ENCODE results near the gene SH3BP2. TPM values are rescaled to one million over a fixed set of nuclear protein-coding genes. Genes with fewer than 3 reads are reported as not detected.

Gene SH3BP2
- total RNA-seq, 6 donors from 2014 or later, result 59.1 to 358 (median 103) TPM

DNA sequence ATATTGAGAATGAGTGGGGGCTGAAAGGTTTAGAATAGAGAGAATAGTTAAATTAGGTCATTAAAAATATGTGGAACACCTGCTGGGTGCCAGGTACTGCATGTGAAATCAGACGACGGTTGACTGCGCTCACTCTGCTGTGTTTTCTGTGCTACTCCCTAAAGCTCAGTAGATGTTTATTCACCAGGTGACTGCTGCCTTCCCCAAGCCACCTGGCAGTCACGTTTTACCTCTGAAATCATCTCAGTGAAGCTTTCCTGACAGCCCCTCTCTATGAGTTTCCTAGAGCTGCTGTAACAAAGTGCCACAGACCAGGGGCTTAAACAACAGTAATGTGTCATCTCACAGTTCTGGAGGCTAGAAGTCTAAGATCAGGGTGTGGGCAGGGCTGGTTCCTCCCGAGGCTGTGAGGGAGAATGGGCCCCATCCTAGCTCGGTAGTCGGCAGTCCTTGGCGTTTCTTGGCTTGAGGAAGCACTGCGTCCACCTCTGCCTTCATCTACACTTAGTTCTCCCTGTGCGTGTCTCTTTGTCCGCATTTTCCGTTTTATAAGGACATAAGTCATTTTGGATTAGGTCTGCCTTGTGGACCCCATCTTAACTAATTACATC is 76.1 kb downstream of the SH3BP2 start:
- H3K27ac ChIP-seq, result peak overlapping the region; percentile 75 to 88 (median 80)
- H3K9me3 ChIP-seq, result no peaks in the 10 kb centered on the region
- TF ChIP-seq POLR2AphosphoS5 (IDR thresholded peaks at IDR 0.05) (no peak), POLR2A (IDR thresholded peaks at IDR 0.05) (no peak), EP300 (IDR thresholded peaks at IDR 0.05) (no peak), CTCF (IDR thresholded peaks at IDR 0.05) (no peak)
- peaks cover 79 to 97% (median 93%) of the 10 kb centered on the region in 4 donors for H3K4me1 ChIP-seq
- DNase-seq, result no peak
- H3K36me3 ChIP-seq, result no peaks in the 10 kb centered on the region
- ATAC-seq (ENCODE audit: low FRiP score in 2 of 2), result peak in 1 of 2 donors; percentile 28
- peak overlapping the region in 2 of 4 donors; percentile 38 to 42 for H3K4me3 ChIP-seq
- WGBS, 2 donors, result 61 to 65% methylated on average over 12 of the region's 12 CpGs
- no peaks in the 10 kb centered on the region for H3K27me3 ChIP-seq

GRCh38 chr4:2869659-2870058 is 76.8 kb downstream of the SH3BP2 start:
- WGBS, 2 donors, result 60 to 61% methylated on average over 6 of the region's 6 CpGs

DNA sequence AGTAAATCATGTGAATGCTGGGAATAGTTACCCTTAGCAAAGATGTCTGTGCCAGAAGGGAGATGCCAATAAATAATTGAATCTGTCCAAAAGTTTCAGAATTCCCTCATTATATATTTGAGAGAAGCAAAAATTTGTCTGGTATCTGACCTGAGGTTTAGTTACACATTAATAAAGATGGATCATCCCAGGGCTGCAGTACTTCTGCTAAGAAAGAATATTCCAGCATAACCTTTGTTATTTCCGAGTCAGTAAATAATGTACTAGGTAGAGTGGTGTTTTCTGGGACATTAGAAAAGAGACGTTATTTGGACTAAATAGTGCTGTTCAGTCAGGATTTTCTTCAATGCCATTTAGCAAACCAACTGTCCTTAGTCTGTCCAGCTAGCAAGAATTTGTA is 77.2 kb downstream of the SH3BP2 start:
- DNase-seq (no peak), ATAC-seq (ENCODE audit: low FRiP score in 2 of 2) (no peak)
- Histone ChIP-seq H3K27me3 (no peaks in the 10 kb centered on the region), H3K4me3 (peak overlapping the region in 1 of 4 donors; percentile 38), H3K9me3 (no peaks in the 10 kb centered on the region), H3K27ac (peak overlapping the region in 3 of 4 donors; percentile 79 to 88 (median 82)), H3K36me3 (no peaks in the 10 kb centered on the region), H3K4me1 (peaks cover 80 to 97% (median 92%) of the 10 kb centered on the region in 4 donors)
- TF ChIP-seq EP300 (IDR thresholded peaks at IDR 0.05), result no peak
- TF ChIP-seq CTCF (IDR thresholded peaks at IDR 0.05), result no peak
- no peak for TF ChIP-seq POLR2A (IDR thresholded peaks at IDR 0.05)
- TF ChIP-seq POLR2AphosphoS5 (IDR thresholded peaks at IDR 0.05), result no peak
- whole genome bisulfite sequencing, 2 donors, result 51 to 53% methylated on average over 2 of the region's 2 CpGs

More at GRCh38 chr4:2869659-2870058, 76.8 kb downstream of the SH3BP2 start:
- ATAC-seq (ENCODE audit: low FRiP score in 2 of 2) (no peak), DNase-seq (no peak)
- Histone ChIP-seq H3K9me3 (no peaks in the 10 kb centered on the region), H3K27ac (peak overlapping the region; percentile 75 to 88 (median 80)), H3K27me3 (no peaks in the 10 kb centered on the region), H3K4me1 (peaks cover 79 to 97% (median 91%) of the 10 kb centered on the region in 4 donors), H3K4me3 (peak overlapping the region in 2 of 4 donors; percentile 38 to 42), H3K36me3 (no peaks in the 10 kb centered on the region)
- no peak for TF ChIP-seq POLR2A (IDR thresholded peaks at IDR 0.05)
- no peak for TF ChIP-seq EP300 (IDR thresholded peaks at IDR 0.05)
- TF ChIP-seq CTCF (IDR thresholded peaks at IDR 0.05), result no peak
- TF ChIP-seq POLR2AphosphoS5 (IDR thresholded peaks at IDR 0.05), result no peak

- DNase-seq, result no peak
- H3K4me1 ChIP-seq, result peaks cover 67 to 89% (median 83%) of the 10 kb centered on the region in 4 donors
- H3K27ac ChIP-seq, result peak overlapping the region; percentile 2 to 88 (median 57)
- no peaks in the 10 kb centered on the region for H3K27me3 ChIP-seq
- no peak for ATAC-seq (ENCODE audit: low FRiP score in 2 of 2)
- TF ChIP-seq POLR2AphosphoS5 (IDR thresholded peaks at IDR 0.05), result no peak
- TF ChIP-seq EP300 (IDR thresholded peaks at IDR 0.05), result no peak
- no peak for TF ChIP-seq POLR2A (IDR thresholded peaks at IDR 0.05)
- TF ChIP-seq CTCF (IDR thresholded peaks at IDR 0.05), result no peak
- H3K4me3 ChIP-seq, result no peak overlapping the region
- H3K9me3 ChIP-seq, result no peaks in the 10 kb centered on the region
- H3K36me3 ChIP-seq, result peaks cover 0 to 10% (median 0%) of the 10 kb centered on the region in 4 donors
- 69 to 75% methylated on average over 4 of the region's 4 CpGs for WGBS, 2 donors
These were observed 78.6 kb downstream of the SH3BP2 start for GRCh38 chr4:2871466-2871865.

DNA sequence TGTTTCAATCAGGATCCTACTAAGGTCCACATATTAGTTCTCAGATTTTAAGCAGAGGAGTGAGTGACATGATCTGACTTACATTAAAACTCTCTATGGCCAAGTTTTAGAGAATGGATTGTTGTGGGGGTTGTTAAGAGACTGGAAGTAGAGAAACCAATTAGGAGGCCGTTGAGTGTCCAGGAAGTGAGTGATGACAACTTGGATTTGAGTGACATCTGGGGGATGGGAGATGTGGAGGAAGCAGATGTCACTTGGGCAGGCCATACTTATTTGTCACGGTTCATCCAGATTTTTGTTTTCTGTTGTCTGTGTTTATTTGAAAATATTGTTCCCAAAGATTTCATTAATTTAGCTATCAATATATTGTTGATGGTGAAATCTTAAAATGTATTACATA is 79.0 kb downstream of the SH3BP2 start:
- 28 to 29% methylated on average over 2 of the region's 2 CpGs for WGBS, 2 donors
- peak overlapping the region; percentile 2 to 88 (median 57) for H3K27ac ChIP-seq

More for the DNA sequence above, 79.0 kb downstream of the SH3BP2 start:
- TF ChIP-seq EP300 (IDR thresholded peaks at IDR 0.05) (no peak), POLR2AphosphoS5 (IDR thresholded peaks at IDR 0.05) (no peak), CTCF (IDR thresholded peaks at IDR 0.05) (no peak), POLR2A (IDR thresholded peaks at IDR 0.05) (no peak)
- ATAC-seq (ENCODE audit: low FRiP score in 2 of 2), result no peak
- Histone ChIP-seq H3K36me3 (peaks cover 0 to 13% (median 0%) of the 10 kb centered on the region in 4 donors), H3K4me1 (peaks cover 63 to 84% (median 79%) of the 10 kb centered on the region in 4 donors), H3K4me3 (no peak overlapping the region), H3K27me3 (no peaks in the 10 kb centered on the region), H3K9me3 (no peaks in the 10 kb centered on the region)
- DNase-seq, result no peak
